K562 (cell line): Measurements from ENCODE around the gene LAMTOR5. TPM values are rescaled to one million over a fixed set of nuclear protein-coding genes. Genes with fewer than 3 reads are reported as not detected.

Experiments
- ARHGAP35 ChIP-seq: fragments of 450-650 bp; IDR thresholded peaks from 2 replicates; pipeline ENCODE4 v1.6.1; 2018; ENCODE audit not compliant: partially characterized antibody
- ARID1B ChIP-seq: fragments of 450-650 bp; IDR thresholded peaks from 2 replicates; pipeline ENCODE4 v1.6.1; 2016; ENCODE audit warnings: antibody characterized with exemption, mild to moderate bottlenecking, inconsistent platforms
- ATF7 ChIP-seq: fragments of 450-650 bp; IDR thresholded peaks from 2 replicates; pipeline ENCODE4 v1.7.1; 2014; ENCODE audit warnings: mild to moderate bottlenecking, moderate library complexity
- BCOR ChIP-seq: fragments of 450-650 bp; IDR thresholded peaks from 2 replicates; pipeline ENCODE4 v1.6.1; 2016
- DMBX1 ChIP-seq: fragments of 250-450 bp; sonication (Bioruptor Pico); IDR thresholded peaks from 2 replicates; pipeline ENCODE4 v1.8.0; 2022; ENCODE audit warnings: inconsistent platforms, mild to moderate bottlenecking, moderate library complexity, borderline replicate concordance
- FOXA3 ChIP-seq, 2 experiments: fragments of 450-650 bp in 1 of 2; sonication (generic) in 1 of 2; formaldehyde crosslinking; IDR thresholded peaks in 1 of 2; conservative IDR thresholded peaks in 1 of 2; 2 replicates each; pipeline versions ENCODE4 v1.4.0 to v1.8.0; 2020 to 2022; ENCODE audit warnings: mild to moderate bottlenecking in 2 of 2, missing genetic modification reagents in 1 of 2
- HDAC2 ChIP-seq: fragments of 450-650 bp; IDR thresholded peaks from 2 replicates; pipeline ENCODE4 v1.6.1; 2016; ENCODE audit warnings: mild to moderate bottlenecking
- MAFG ChIP-seq: fragments of 450-650 bp; conservative IDR thresholded peaks from 2 replicates; pipeline ENCODE4 v1.6.1; 2016; ENCODE audit warnings: missing genetic modification characterization, missing compliant biosample characterization
- MAZ ChIP-seq, 2 experiments: fragments of 450-650 bp in 1 of 2; sonication (generic) in 1 of 2; formaldehyde crosslinking; IDR thresholded peaks in 1 of 2; conservative IDR thresholded peaks in 1 of 2; 2 replicates each; pipeline versions ENCODE4 v1.4.0 to v1.5.0; 2020; ENCODE audit warnings: mild to moderate bottlenecking in 1 of 2, missing genetic modification reagents in 1 of 2
- NR2C1 ChIP-seq, 2 experiments: fragments of 450-650 bp; IDR thresholded peaks; 2 replicates each; pipeline ENCODE4 v1.6.1; 2017; ENCODE audit warnings: mild to moderate bottlenecking in 2 of 2, antibody characterized with exemption in 1 of 2, inconsistent platforms in 1 of 2, missing compliant biosample characterization in 1 of 2, missing genetic modification characterization in 1 of 2
- PPARD ChIP-seq: fragments of 250-450 bp; sonication (Bioruptor Pico); IDR thresholded peaks from 2 replicates; pipeline ENCODE4 v1.8.0; 2022; ENCODE audit warnings: inconsistent platforms, mild to moderate bottlenecking, moderate library complexity
- SMAD3 ChIP-seq: fragments of 450-650 bp; formaldehyde crosslinking; conservative IDR thresholded peaks from 2 replicates; pipeline ENCODE4 v1.4.0; 2020; ENCODE audit warnings: mild to moderate bottlenecking
- STAT5B ChIP-seq: fragments of 250-450 bp; sonication (Bioruptor Pico); IDR thresholded peaks from 2 replicates; pipeline ENCODE4 v1.8.0; 2021; ENCODE audit warnings: mild to moderate bottlenecking, inconsistent platforms
- ZNF140 ChIP-seq: fragments of 250-450 bp; sonication (Bioruptor Pico); IDR thresholded peaks from 2 replicates; pipeline ENCODE4 v1.8.0; 2021; ENCODE audit warnings: moderate library complexity, mild to moderate bottlenecking, inconsistent platforms
- ZNF212 ChIP-seq: fragments of 450-650 bp; formaldehyde crosslinking; IDR thresholded peaks from 2 replicates; pipeline ENCODE4 v1.4.0; 2020; ENCODE audit warnings: mild to moderate bottlenecking
- ZNF274 ChIP-seq: IDR thresholded peaks from 2 replicates; pipeline ENCODE4 v1.6.1; 2011; ENCODE audit warnings: low read depth, mild to moderate bottlenecking, low read length, moderate library complexity, borderline replicate concordance
- ZNF324 ChIP-seq: fragments of 250-450 bp; sonication (Bioruptor Pico); IDR thresholded peaks from 2 replicates; pipeline ENCODE4 v1.4.0; 2020; ENCODE audit warnings: mild to moderate bottlenecking
- ZNF696 ChIP-seq: fragments of 250-450 bp; sonication (Bioruptor Pico); conservative IDR thresholded peaks from 2 replicates; pipeline ENCODE4 v1.4.0; 2020; ENCODE audit warnings: mild to moderate bottlenecking, moderate library complexity
- polyA plus RNA-seq, 8 experiments: library from polyadenylated mRNA; depleted of rRNA in 4 of 8; stranded (reverse) in 5 of 8; unstranded in 3 of 8; fragments of >200 nt; fragmentation: Nextera tagmentation in 2 of 8; fragmentation: Illumina TruSeq in 1 of 8; extraction: Ambion mirVana in 2 of 8; extraction: Trizol in 1 of 8; gene quantifications; 2 replicates each; pipeline versions ENCODE4 v1.2.1 to v1.2.3, GENCODE V29; 2011 to 2014; ENCODE audit warnings: inconsistent platforms in 1 of 8, missing spikeins in 1 of 8
- total RNA-seq, 7 experiments: library from RNA; depleted of rRNA in 6 of 7; stranded (reverse); fragments of >200 nt in 6 of 7; fragmentation: Illumina TruSeq in 2 of 7; extraction: Trizol in 2 of 7; gene quantifications; 2 replicates each; pipeline versions ENCODE4 v1.2.1 to v1.2.3, GENCODE V29; 2011 to 2021; ENCODE audit warnings: low replicate concordance in 1 of 7
- TF ChIP-seq, protein P1 (sequence below), 2 experiments: fragments of 450-650 bp; formaldehyde crosslinking in 1 of 2; IDR thresholded peaks; 2 replicates each; pipeline versions ENCODE4 v1.4.0 to v1.6.1; 2014 to 2020; ENCODE audit warnings: mild to moderate bottlenecking in 2 of 2, borderline replicate concordance in 1 of 2, low read depth in 1 of 2
- TF ChIP-seq, protein P2 (sequence below), 2 experiments: fragments of 450-650 bp; IDR thresholded peaks; 2 replicates each; pipeline ENCODE4 v1.6.1; 2016

LAMTOR5 gene
- total and polyA plus RNA-seq, 9 of the 15 experiments (the other 6 are each of a cell fraction or from before 2014, with no cell fraction given) = 118 to 712 (median 241) TPM

DNA sequence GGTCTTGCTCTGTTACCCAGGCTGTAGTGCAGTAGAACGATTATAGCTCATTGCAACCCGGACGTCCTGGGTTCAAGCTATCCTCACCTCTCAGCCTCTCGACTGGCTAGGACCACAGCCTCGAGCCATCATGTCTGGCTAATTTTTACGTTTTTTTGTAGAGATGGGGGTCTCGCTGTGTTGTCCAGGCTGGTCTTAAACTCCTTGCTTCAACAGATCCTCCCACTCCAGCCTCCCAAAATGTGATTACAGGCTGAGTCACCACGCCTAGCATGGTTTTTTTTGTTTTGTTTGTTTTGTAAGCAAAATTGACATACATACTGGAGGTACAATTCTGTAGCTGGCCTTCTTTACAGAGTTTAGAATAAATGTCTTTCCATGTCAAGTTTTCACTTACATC lies 994 bp upstream of the LAMTOR5 start (continued):
- TF ChIP-seq, protein P1, sequence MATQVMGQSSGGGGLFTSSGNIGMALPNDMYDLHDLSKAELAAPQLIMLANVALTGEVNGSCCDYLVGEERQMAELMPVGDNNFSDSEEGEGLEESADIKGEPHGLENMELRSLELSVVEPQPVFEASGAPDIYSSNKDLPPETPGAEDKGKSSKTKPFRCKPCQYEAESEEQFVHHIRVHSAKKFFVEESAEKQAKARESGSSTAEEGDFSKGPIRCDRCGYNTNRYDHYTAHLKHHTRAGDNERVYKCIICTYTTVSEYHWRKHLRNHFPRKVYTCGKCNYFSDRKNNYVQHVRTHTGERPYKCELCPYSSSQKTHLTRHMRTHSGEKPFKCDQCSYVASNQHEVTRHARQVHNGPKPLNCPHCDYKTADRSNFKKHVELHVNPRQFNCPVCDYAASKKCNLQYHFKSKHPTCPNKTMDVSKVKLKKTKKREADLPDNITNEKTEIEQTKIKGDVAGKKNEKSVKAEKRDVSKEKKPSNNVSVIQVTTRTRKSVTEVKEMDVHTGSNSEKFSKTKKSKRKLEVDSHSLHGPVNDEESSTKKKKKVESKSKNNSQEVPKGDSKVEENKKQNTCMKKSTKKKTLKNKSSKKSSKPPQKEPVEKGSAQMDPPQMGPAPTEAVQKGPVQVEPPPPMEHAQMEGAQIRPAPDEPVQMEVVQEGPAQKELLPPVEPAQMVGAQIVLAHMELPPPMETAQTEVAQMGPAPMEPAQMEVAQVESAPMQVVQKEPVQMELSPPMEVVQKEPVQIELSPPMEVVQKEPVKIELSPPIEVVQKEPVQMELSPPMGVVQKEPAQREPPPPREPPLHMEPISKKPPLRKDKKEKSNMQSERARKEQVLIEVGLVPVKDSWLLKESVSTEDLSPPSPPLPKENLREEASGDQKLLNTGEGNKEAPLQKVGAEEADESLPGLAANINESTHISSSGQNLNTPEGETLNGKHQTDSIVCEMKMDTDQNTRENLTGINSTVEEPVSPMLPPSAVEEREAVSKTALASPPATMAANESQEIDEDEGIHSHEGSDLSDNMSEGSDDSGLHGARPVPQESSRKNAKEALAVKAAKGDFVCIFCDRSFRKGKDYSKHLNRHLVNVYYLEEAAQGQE (IDR thresholded peaks at IDR 0.05; ENCODE audit: borderline replicate concordance) = no peak
- TF ChIP-seq, protein P1 (CRISPR knock-in tag; IDR thresholded peaks at IDR 0.05; ENCODE audit: low read depth) = no peak
- TF ChIP-seq ZNF274 (no peak), ZNF140 (CRISPR knock-in tag) (no peak), SMAD3 (CRISPR knock-in tag) (no peak), MAZ (CRISPR knock-in tag; conservative IDR thresholded peaks at IDR 0.05 in 1 of 2, IDR thresholded peaks at IDR 0.05 in 1 of 2) (no peak), ARHGAP35 (no peak), ZNF324 (CRISPR knock-in tag) (no peak), STAT5B (CRISPR knock-in tag) (no peak), DMBX1 (no peak), ZNF696 (CRISPR knock-in tag) (no peak), NR2C1 (IDR thresholded peaks at IDR 0.05) (no peak), NR2C1 (tag; IDR thresholded peaks at IDR 0.05) (no peak), ATF7 (no peak), BCOR (peak; percentile 70; the same call in 1 of the 2 replicates), ZNF212 (no peak), HDAC2 (0 out of 2 replicates have a peak, but pooled peaks have one; percentile 35), PPARD (CRISPR knock-in tag) (no peak), MAFG (no peak), ARID1B (peak; percentile 29; the same call in 1 of the 2 replicates), FOXA3 (CRISPR knock-in tag; conservative IDR thresholded peaks at IDR 0.05 in 1 of 2, IDR thresholded peaks at IDR 0.05 in 1 of 2) (no peak)
- TF ChIP-seq, protein P2, sequence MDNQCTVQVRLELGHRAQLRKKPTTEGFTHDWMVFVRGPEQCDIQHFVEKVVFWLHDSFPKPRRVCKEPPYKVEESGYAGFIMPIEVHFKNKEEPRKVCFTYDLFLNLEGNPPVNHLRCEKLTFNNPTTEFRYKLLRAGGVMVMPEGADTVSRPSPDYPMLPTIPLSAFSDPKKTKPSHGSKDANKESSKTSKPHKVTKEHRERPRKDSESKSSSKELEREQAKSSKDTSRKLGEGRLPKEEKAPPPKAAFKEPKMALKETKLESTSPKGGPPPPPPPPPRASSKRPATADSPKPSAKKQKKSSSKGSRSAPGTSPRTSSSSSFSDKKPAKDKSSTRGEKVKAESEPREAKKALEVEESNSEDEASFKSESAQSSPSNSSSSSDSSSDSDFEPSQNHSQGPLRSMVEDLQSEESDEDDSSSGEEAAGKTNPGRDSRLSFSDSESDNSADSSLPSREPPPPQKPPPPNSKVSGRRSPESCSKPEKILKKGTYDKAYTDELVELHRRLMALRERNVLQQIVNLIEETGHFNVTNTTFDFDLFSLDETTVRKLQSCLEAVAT (IDR thresholded peaks at IDR 0.05) = no peak
